Measurements from ENCODE around the gene SSBP3.

- TF ChIP-seq EZH2 (IDR thresholded peaks at IDR 0.05), result no peak
- no peak for TF ChIP-seq POLR2AphosphoS5 (IDR thresholded peaks at IDR 0.05; ENCODE audit: borderline replicate concordance, low read depth, low read length)
Measured at GRCh38 chr1:54302549-54302948, 103.6 kb downstream of the SSBP3 start.
